ENCODE results near the gene GPC5.

The GPC5 gene

GRCh38 chr13:92362717-92363116 lies 964.3 kb downstream of the GPC5 start:
- Histone ChIP-seq H3K9ac (ENCODE audit: low read length) (no peak overlapping the region), H3K27me3 (ENCODE audit: insufficient read depth, low read length) (no peaks in the 10 kb centered on the region), H3K4me3 (ENCODE audit: low read depth, low read length, poor library complexity, severe bottlenecking) (no peak overlapping the region), H2AFZ (ENCODE audit: low read length) (no peak overlapping the region), H3K4me1 (ENCODE audit: insufficient read depth, low read length, severe bottlenecking) (no peaks in the 10 kb centered on the region), H3K79me2 (ENCODE audit: insufficient read depth, low read length) (no peaks in the 10 kb centered on the region), H4K20me1 (ENCODE audit: insufficient read depth, low read length) (no peaks in the 10 kb centered on the region), H3F3A (ENCODE audit: insufficient read depth, low read length) (no peaks in the 10 kb centered on the region), H3K9me2 (ENCODE audit: low read depth, low read length) (no peaks in the 10 kb centered on the region), H3K4me2 (ENCODE audit: low read length) (no peak overlapping the region), H3K9me3 (ENCODE audit: low read length) (no peaks in the 10 kb centered on the region), H3K27ac (ENCODE audit: low read depth, low read length, poor library complexity, severe bottlenecking) (no peak overlapping the region), H3K36me3 (ENCODE audit: insufficient read depth, low read length) (no peaks in the 10 kb centered on the region)
- no peak for TF ChIP-seq CTCF (IDR thresholded peaks at IDR 0.05; ENCODE audit: low read length)
- no peak for TF ChIP-seq EZH2 (IDR thresholded peaks at IDR 0.05; ENCODE audit: borderline replicate concordance, low read length)

- Histone ChIP-seq H3K27me3 (ENCODE audit: insufficient read depth, low read length) (no peaks in the 10 kb centered on the region), H3K36me3 (ENCODE audit: insufficient read depth, low read length) (no peaks in the 10 kb centered on the region), H4K20me1 (ENCODE audit: insufficient read depth, low read length) (no peaks in the 10 kb centered on the region), H3K4me2 (ENCODE audit: low read length) (no peak overlapping the region), H3K9me3 (ENCODE audit: low read length) (no peaks in the 10 kb centered on the region), H3K4me1 (ENCODE audit: insufficient read depth, low read length, severe bottlenecking) (no peaks in the 10 kb centered on the region), H3K27ac (ENCODE audit: low read depth, low read length, poor library complexity, severe bottlenecking) (no peak overlapping the region), H2AFZ (ENCODE audit: low read length) (no peak overlapping the region), H3K9me2 (ENCODE audit: low read depth, low read length) (no peaks in the 10 kb centered on the region), H3K4me3 (ENCODE audit: low read depth, low read length, poor library complexity, severe bottlenecking) (no peak overlapping the region), H3F3A (ENCODE audit: insufficient read depth, low read length) (no peaks in the 10 kb centered on the region), H3K9ac (ENCODE audit: low read length) (no peak overlapping the region), H3K79me2 (ENCODE audit: insufficient read depth, low read length) (no peaks in the 10 kb centered on the region)
- TF ChIP-seq CTCF (IDR thresholded peaks at IDR 0.05; ENCODE audit: low read length) (no peak), EZH2 (IDR thresholded peaks at IDR 0.05; ENCODE audit: borderline replicate concordance, low read length) (no peak)
These were observed 967.5 kb downstream of the GPC5 start for GRCh38 chr13:92365904-92366303.

GRCh38 chr13:92377396-92377795 lies 979.0 kb downstream of the GPC5 start:
- H3K4me1 ChIP-seq (ENCODE audit: insufficient read depth, low read length, severe bottlenecking) = peaks cover 9% of the 10 kb centered on the region
- no peaks in the 10 kb centered on the region for H3K36me3 ChIP-seq (ENCODE audit: insufficient read depth, low read length)
- no peak overlapping the region for H2AFZ ChIP-seq (ENCODE audit: low read length)
- no peak for TF ChIP-seq EZH2 (IDR thresholded peaks at IDR 0.05; ENCODE audit: borderline replicate concordance, low read length)
- no peak for TF ChIP-seq CTCF (IDR thresholded peaks at IDR 0.05; ENCODE audit: low read length)
- no peaks in the 10 kb centered on the region for H3K9me2 ChIP-seq (ENCODE audit: low read depth, low read length)
- H3K9me3 ChIP-seq (ENCODE audit: low read length) = peaks cover 2% of the 10 kb centered on the region; the same call in 1 of the 2 replicates
- H3K4me3 ChIP-seq (ENCODE audit: low read depth, low read length, poor library complexity, severe bottlenecking) = no peak overlapping the region
- no peaks in the 10 kb centered on the region for H3K27me3 ChIP-seq (ENCODE audit: insufficient read depth, low read length)
- H4K20me1 ChIP-seq (ENCODE audit: insufficient read depth, low read length) = no peaks in the 10 kb centered on the region
- H3F3A ChIP-seq (ENCODE audit: insufficient read depth, low read length) = no peaks in the 10 kb centered on the region
- H3K79me2 ChIP-seq (ENCODE audit: insufficient read depth, low read length) = no peaks in the 10 kb centered on the region
- H3K27ac ChIP-seq (ENCODE audit: low read depth, low read length, poor library complexity, severe bottlenecking) = no peak overlapping the region
- no peak overlapping the region for H3K4me2 ChIP-seq (ENCODE audit: low read length)
- no peak overlapping the region for H3K9ac ChIP-seq (ENCODE audit: low read length)

Measured in OCI-LY1 (cell line).